ENCODE results near the gene RNF2. TPM values are rescaled to one million over a fixed set of nuclear protein-coding genes. Genes with fewer than 3 reads are reported as not detected.

The RNF2 gene
- polyA plus RNA-seq, 3 donors: 15.5 to 25.2 (median 19.3) TPM

DNA sequence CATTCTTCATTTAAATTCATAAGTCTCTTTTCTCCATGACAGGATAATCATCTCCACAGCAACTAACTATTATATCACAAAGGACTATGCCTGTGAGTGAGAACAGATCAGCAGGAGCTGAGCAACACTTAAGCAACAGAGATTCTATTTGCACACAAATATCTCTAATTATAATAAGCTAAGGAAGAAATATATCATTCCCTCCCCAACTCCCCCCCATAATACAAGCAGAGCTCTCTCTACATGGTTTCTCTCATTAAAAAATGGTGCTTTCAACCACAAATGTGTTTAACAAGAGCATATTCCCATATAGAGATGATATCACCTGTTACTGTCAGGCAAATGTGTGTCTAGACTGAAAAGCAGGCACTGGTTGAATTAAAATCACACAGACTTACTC, 36.5 kb upstream of the RNF2 start:
- H3K27ac Mint-ChIP-seq: no peak overlapping the region
- intact Hi-C loops (cut with micrococcal nuclease): no loop called here
- H3K4me1 Mint-ChIP-seq: no peaks in the 10 kb centered on the region

DNA sequence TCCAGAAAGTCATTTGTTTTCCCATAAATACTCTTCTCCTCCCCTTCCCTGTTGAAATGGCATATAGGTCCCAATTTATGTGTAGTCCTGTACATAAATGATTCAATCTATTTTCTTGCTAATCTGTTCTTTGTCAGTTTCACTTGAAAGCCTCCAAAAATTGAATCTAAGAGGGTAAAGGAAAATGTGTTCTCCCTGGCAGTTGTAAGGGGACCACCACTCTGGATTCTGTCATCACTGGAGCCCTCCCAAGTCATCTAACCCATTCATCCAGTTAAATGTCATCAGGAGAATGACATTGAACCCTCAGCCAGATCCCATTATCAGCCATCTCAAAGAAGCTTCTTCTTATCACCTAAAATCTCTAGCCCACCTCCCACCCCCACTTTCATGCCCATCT, 35.0 kb upstream of the RNF2 start:
- Histone ChIP-seq H3K27ac (ENCODE audit: low read depth in 1 of 2, low read length in 2 of 2) (no peak overlapping the region), H2AFZ (ENCODE audit: insufficient read depth, low read depth, low read length, poor library complexity, severe bottlenecking) (no peak overlapping the region), H3K4me1 (ENCODE audit: control insufficient read depth in 1 of 2, insufficient read depth in 2 of 2, low read length in 2 of 2) (no peaks in the 10 kb centered on the region), H3K36me3 (replicated peaks in 1 of 2; ENCODE audit: control insufficient read depth in 1 of 2, insufficient read depth in 2 of 2, low read length in 2 of 2) (no peaks in the 10 kb centered on the region), H4K20me1 (ENCODE audit: insufficient read depth, low read length) (no peaks in the 10 kb centered on the region), H3K27me3 (ENCODE audit: control insufficient read depth in 2 of 2, insufficient read depth in 2 of 2, low read length in 2 of 2) (no peaks in the 10 kb centered on the region), H3K4me2 (replicated peaks; ENCODE audit: extremely low read depth, low read length, poor library complexity, severe bottlenecking) (no peak overlapping the region), H3K9ac (ENCODE audit: insufficient read depth, low read length, poor library complexity, severe bottlenecking) (no peak overlapping the region), H3K4me3 (replicated peaks in 1 of 3; ENCODE audit: low read depth in 2 of 3, low read length in 3 of 3) (no peak overlapping the region), H3K79me2 (ENCODE audit: insufficient read depth, low read length) (no peaks in the 10 kb centered on the region), H3K9me3 (replicated peaks in 1 of 2; ENCODE audit: control insufficient read depth in 1 of 2, insufficient read depth in 1 of 2, low read length in 2 of 2) (no peaks in the 10 kb centered on the region)
- no peaks in the 10 kb centered on the region for H3K36me3 Mint-ChIP-seq
- no peak for DNase-seq
- peaks cover 0 to 3% (median 2%) of the 10 kb centered on the region in 3 donors for H3K27me3 Mint-ChIP-seq (ENCODE audit: low read depth in 3 of 3)
- TF ChIP-seq, protein P1, sequence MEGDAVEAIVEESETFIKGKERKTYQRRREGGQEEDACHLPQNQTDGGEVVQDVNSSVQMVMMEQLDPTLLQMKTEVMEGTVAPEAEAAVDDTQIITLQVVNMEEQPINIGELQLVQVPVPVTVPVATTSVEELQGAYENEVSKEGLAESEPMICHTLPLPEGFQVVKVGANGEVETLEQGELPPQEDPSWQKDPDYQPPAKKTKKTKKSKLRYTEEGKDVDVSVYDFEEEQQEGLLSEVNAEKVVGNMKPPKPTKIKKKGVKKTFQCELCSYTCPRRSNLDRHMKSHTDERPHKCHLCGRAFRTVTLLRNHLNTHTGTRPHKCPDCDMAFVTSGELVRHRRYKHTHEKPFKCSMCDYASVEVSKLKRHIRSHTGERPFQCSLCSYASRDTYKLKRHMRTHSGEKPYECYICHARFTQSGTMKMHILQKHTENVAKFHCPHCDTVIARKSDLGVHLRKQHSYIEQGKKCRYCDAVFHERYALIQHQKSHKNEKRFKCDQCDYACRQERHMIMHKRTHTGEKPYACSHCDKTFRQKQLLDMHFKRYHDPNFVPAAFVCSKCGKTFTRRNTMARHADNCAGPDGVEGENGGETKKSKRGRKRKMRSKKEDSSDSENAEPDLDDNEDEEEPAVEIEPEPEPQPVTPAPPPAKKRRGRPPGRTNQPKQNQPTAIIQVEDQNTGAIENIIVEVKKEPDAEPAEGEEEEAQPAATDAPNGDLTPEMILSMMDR (IDR thresholded peaks at IDR 0.05): no peak
- H3K4me3 Mint-ChIP-seq: no peak overlapping the region
- peaks cover 3% of the 10 kb centered on the region for H3K4me1 Mint-ChIP-seq
- intact Hi-C loops (cut with micrococcal nuclease): no loop called here
- peaks cover 0 to 1% (median 0%) of the 10 kb centered on the region in 7 donors for H3K9me3 Mint-ChIP-seq
- H3K27ac Mint-ChIP-seq: peak overlapping the region in 1 of 7 donors; percentile 4

More for the DNA sequence above, 36.5 kb upstream of the RNF2 start:
- Histone ChIP-seq H3K36me3 (replicated peaks in 1 of 2; ENCODE audit: control insufficient read depth in 1 of 2, insufficient read depth in 2 of 2, low read length in 2 of 2) (no peaks in the 10 kb centered on the region), H3K9me3 (replicated peaks in 1 of 2; ENCODE audit: control insufficient read depth in 1 of 2, insufficient read depth in 1 of 2, low read length in 2 of 2) (no peaks in the 10 kb centered on the region), H3K27me3 (ENCODE audit: control insufficient read depth in 2 of 2, insufficient read depth in 2 of 2, low read length in 2 of 2) (no peaks in the 10 kb centered on the region), H3K4me2 (replicated peaks; ENCODE audit: extremely low read depth, low read length, poor library complexity, severe bottlenecking) (no peak overlapping the region), H3K27ac (ENCODE audit: low read depth in 1 of 2, low read length in 2 of 2) (no peak overlapping the region), H3K9ac (ENCODE audit: insufficient read depth, low read length, poor library complexity, severe bottlenecking) (no peak overlapping the region), H3K4me1 (ENCODE audit: control insufficient read depth in 1 of 2, insufficient read depth in 2 of 2, low read length in 2 of 2) (no peaks in the 10 kb centered on the region), H3K79me2 (ENCODE audit: insufficient read depth, low read length) (no peaks in the 10 kb centered on the region), H4K20me1 (ENCODE audit: insufficient read depth, low read length) (no peaks in the 10 kb centered on the region), H3K4me3 (replicated peaks in 1 of 3; ENCODE audit: low read depth in 2 of 3, low read length in 3 of 3) (no peak overlapping the region), H2AFZ (ENCODE audit: insufficient read depth, low read depth, low read length, poor library complexity, severe bottlenecking) (no peak overlapping the region)
- H3K4me3 Mint-ChIP-seq: no peak overlapping the region
- peaks cover 0 to 3% (median 0%) of the 10 kb centered on the region in 3 donors for H3K27me3 Mint-ChIP-seq (ENCODE audit: low read depth in 3 of 3)
- H3K9me3 Mint-ChIP-seq: peaks cover 0 to 3% (median 0%) of the 10 kb centered on the region in 7 donors
- TF ChIP-seq, protein P1 (IDR thresholded peaks at IDR 0.05): no peak
- DNase-seq: no peak
- no peaks in the 10 kb centered on the region for H3K36me3 Mint-ChIP-seq
